HG03520 (cell line): ENCODE results near the gene PIMREG.

Experiments used
- ATAC-seq: cut with Tn5 transposase; IDR thresholded peaks from one replicate; pipeline ENCODE4 v1.9.1; 2021; ENCODE audit warnings: mild to moderate bottlenecking, moderate library complexity; ENCODE audit not compliant: unreplicated experiment

The PIMREG gene

DNA sequence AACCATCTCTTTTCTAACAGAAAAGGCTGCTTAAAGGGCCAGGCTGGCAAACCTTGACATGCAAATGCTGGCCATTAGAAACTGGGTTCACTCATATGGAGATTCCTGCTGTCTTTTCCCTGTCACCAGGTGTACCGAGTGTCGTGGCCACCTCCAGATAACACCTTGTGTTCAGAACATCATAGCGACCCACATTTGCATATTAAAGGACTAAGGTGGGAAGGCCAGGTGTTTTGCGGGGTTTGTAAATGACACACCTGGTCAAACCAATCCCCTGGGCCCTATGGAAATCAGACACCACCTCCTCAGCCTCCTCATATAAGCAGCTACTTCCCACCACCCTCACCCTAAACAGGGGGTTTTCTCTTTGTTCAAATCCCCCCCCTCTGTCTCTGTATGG lies 6.8 kb upstream of the PIMREG start:
- ATAC-seq: no peak

DNA sequence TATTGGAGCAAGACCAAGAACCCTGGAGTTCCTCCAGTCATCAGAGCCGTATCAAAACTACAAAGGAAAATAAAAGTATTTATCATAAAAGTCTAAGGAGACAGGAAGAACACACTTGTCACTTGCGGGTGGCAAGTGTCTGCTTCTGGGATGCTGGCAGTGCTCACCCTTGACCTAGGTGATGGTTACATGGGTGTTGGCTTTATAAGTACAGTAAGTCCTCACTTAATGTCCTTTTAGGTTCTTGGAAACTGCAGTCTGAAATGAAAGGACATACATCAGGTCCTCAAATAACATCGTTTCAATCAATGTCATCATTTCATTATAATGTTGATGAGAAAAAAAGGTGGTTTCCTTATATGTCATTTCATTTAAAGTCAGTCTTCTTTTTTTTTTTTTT lies 6.3 kb upstream of the PIMREG start:
- no peak for ATAC-seq

GRCh38 chr17:6439951-6440350 lies 4.3 kb upstream of the PIMREG start:
- no peak for ATAC-seq

- no peak for ATAC-seq
These were observed 1.5 kb upstream of the PIMREG start for GRCh38 chr17:6442775-6443174.

GRCh38 chr17:6444571-6445335 lies 498 bp downstream of the PIMREG start:
- ATAC-seq: no peak

DNA sequence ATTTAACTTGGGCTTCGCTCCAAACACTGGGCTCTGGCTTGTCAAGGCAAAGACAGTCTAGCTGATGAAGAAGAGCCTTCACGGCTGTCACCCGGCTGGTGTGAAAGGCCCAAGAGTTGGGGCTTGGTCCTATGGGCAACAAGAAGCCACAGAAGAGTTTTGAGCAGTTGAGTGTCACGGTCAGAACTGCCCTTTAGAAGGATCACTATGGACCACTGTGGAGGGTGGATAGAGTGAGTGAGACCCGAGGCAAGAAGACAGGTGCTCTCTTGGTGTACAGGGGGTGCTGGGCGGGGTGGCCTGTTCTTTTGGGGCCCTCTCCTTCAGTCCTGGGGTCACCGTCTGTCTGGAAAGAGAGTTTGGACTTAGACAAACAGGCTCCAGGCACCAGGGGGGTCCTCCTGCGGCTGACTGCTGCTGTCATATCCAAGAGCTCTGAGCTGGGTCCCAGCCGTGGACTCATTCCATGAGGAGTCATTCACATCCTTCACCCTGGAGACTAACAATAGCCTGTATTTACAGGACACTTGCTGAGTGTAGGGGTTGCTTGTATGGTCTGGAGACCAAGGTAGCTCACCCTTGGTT lies 2.4 kb downstream of the PIMREG start:
- no peak for ATAC-seq

- ATAC-seq: no peak
These were observed 4.2 kb downstream of the PIMREG start for GRCh38 chr17:6448473-6448872.

DNA sequence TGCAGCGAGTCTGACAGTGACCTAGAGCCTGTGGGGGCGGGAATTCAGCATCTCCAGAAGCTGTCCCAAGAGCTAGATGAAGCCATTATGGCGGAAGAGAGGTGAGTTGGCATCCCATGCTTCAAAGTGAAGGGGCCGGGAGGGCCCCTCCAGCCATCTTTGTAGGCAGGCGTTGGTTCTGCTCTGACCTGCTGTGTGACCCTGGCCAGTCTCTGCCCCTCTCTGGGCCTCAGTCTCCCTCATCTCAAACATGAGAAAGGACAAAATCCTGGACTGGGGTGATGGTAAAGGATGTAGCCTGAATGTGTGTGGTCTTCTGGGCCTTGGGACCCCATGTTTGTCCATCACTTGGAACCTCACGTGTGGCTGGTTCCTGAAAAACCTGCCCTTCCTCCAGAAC lies 5.1 kb downstream of the PIMREG start:
- no peak for ATAC-seq

DNA sequence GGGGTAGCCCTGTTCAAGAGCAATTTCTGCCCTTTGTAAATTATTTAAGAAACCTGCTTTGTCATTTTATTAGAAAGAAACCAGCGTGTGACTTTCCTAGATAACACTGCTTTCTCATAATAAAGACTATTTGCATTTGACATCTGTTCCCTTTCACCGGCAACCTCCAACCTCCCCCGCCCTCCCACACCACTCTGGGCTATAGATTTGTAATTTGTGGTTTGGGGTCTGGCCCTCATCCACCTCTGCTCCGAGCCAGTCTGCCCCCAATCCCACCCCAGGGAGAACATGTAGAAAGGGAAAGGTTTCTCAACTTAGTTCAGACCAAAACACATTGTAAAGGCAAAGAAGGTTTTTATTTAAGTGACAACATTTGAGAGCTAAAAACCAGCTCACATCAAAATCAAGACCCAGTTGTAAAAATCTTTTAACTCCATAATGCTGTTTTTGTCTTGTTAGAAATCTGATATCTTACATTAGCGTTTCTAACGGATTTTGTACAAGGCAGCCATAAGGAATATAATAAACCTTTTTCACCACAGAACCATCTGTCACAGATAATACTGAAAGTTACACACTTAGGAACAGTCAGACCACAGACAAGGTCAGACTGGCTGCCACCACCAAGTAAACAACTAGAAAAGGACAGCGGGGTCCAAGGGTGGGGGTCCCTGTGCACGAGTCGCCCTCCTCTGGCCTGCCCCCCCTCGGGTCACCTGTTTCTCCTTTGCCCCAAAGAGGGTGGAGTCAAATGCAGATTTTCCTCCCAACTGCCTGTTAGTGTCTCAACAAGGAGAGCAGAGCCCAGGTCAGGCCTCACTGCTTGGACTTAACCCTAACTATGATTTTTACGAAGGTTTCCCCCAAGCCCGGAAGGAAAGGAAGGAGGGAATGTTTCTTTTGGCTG lies 6.9 kb downstream of the PIMREG start:
- no peak for ATAC-seq

- ATAC-seq: no peak
These were observed 8.4 kb downstream of the PIMREG start for GRCh38 chr17:6452471-6453266.

- no peak for ATAC-seq
These were observed 9.2 kb downstream of the PIMREG start for GRCh38 chr17:6453279-6454024.

- ATAC-seq: no peak
These were observed 10.5 kb downstream of the PIMREG start for GRCh38 chr17:6454495-6455320.

DNA sequence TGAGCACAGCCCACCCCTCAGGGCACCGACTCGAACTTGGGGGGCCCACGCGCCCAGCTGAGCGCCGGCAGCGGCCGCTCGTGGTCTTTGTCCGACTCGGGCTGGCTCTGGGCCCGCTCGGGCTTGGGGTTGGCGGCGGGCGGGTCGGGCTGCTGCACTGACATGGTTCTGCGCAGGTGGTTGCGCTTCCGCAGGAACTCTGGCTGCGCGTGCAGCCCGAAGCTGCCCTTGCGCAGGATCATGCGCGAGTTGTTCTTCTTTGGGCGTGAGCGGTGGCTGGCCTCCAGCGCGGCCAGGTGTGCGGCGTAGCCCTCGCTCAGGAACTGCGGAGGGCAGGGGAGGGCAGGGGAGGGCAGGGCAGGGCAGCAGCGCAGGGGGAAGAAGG lies 11.1 kb downstream of the PIMREG start:
- no peak for ATAC-seq

DNA sequence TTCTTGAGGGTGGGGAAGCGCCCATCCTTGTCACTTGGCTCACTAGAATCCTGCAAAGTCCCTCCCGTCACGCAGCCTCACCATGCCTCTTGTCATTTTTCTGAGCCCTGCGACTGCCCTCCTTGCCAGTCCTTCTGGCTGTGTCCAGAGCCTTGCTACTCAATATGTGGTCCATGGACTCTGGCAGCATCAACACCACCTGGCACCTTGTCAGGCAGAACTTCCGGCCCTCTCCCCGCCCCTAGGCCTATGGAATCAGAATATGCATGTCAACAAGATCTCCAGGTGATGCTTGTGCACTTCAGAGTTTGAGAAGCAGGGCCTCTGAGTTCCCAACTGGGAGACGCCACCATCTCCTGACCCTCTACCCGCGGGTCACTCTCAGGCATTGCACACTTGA lies 12.1 kb downstream of the PIMREG start:
- ATAC-seq: no peak

- ATAC-seq: no peak
These were observed 12.8 kb downstream of the PIMREG start for GRCh38 chr17:6456914-6457687.

- no peak for ATAC-seq
These were observed 13.6 kb downstream of the PIMREG start for GRCh38 chr17:6457688-6458459.

DNA sequence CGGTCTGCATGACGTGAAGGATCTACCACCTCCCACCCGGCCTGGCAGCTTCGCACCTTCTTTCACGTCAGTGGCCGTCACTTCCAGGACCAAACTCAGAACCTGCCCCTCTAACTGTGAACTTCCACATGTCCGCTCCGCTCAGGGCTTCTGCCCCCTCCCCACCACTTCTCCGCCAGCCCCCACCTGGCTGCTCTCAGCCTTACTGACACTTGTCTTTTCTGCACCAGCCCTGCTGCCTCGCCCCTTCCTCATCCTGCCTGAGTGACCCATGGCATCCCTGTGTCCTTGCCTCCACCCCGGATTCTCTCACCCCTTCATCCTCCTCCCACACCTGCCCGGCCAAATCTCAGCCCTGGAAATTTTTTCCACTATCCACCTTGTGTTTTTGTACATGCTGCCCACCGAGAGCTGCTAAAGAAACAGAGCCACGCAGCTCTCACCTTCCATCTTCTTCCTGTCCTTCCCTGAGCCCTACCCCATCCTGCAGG lies 14.2 kb downstream of the PIMREG start:
- ATAC-seq: no peak
